Measurements from ENCODE around the gene NET1.
"Not testable (repeated sequence)": the region's sequence is repeated elsewhere in the genome, so short reads cannot be mapped to it uniquely, and the experiment has no call there.

NET1 gene, protein sequence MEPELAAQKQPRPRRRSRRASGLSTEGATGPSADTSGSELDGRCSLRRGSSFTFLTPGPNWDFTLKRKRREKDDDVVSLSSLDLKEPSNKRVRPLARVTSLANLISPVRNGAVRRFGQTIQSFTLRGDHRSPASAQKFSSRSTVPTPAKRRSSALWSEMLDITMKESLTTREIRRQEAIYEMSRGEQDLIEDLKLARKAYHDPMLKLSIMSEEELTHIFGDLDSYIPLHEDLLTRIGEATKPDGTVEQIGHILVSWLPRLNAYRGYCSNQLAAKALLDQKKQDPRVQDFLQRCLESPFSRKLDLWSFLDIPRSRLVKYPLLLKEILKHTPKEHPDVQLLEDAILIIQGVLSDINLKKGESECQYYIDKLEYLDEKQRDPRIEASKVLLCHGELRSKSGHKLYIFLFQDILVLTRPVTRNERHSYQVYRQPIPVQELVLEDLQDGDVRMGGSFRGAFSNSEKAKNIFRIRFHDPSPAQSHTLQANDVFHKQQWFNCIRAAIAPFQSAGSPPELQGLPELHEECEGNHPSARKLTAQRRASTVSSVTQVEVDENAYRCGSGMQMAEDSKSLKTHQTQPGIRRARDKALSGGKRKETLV

DNA sequence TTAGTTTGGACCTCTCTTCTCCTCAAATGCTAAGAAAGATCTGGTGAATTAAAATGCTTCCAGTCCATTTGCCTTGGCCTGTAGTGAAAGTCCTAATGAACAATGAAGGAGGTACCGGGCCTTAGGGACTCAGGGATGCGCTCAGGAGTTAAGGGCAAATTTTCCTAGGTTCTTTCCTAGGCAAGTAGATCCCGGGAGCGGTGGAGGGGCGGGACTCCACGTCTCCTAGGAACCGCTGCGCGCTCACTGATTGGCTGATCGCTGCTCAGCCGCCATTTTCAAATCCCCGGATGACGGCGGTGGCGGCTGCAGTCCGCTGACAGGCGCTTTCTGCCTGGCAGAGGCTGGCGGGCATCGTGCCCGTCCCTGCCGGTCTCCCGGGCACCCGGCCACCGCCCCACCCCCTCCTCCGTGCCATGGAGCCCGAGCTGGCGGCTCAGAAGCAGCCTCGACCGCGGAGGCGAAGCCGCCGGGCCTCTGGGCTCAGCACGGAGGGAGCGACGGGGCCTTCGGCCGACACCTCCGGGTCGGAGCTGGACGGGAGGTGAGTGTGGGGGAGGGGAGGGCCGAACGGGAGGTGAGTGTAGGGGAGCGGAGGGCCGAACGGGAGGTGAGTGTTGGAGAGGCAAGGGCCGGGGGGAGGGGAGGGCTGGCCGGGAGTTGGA is at the start of gene NET1:
NET1 (plus strand) TSS at position 281 of the 665 bp plus-strand sequence; CDS start at position 417, 136 bp downstream.
- DNase-seq = peak; percentile 67

DNA sequence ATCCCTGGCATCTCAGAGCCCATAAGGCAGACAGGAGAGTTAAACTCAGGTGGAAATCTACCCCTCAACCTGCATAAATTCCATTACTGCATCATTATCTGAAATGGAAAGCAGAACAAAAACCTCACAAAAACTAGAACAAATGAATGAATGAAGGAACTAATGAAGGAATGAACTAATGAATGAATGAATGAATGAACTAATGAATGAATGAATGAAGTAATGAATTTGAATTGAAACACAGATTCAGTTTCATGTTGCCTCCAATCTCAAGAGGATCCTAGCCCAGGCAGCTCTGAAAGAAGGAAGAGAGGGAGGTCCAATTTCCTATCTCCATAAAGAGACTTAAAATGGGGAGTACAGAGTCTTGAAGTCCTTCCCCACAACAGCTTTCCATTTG is 49.5 kb upstream of the NET1 start:
- no peak for DNase-seq

DNA sequence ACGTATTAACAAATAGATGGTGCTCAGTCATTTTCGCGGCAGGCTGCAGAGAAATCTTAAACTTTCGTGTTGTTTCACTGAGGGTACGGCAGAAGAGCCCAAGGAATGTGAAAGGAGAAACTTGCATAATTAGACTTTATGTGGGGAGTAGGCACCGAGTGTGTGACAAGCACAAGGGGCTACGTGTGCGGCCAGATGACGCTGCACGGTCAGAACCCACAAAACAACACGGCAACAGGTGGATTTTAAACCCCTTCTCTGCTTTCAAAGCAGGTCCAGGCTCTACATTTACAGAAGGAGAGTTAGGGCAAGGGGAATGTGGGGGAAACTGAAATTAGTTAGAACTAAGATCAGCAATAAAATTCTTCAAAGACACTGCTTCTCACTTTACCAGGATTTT is 48.0 kb upstream of the NET1 start:
- no peak for DNase-seq

DNA sequence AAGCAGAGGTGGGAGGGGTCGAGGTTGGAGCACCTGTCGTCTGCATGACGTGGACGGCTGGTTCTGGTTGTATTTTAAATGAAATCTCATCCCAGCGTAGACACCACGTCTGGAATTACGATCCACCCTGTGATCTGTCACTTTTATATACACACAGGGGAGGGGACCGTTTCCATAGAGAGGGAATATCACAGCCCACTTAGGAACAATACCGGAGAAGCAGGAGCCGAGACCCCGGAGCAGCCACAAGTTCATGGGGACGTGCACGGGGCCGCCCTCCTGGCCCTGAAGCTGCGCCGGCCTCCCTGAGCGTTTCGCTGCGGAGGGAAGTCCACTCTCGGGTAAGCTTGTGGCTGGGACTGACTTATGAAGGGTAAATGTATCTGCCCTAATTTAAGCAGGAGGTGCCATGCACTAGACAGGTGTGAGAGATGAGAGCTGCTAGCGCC is 47.4 kb upstream of the NET1 start, which contains the start of gene UCN3:
UCN3 (plus strand) TSS at position 77 of the 449 bp plus-strand sequence. CDS start 8,755 bp downstream, outside the sequence.
- no peak for DNase-seq

DNA sequence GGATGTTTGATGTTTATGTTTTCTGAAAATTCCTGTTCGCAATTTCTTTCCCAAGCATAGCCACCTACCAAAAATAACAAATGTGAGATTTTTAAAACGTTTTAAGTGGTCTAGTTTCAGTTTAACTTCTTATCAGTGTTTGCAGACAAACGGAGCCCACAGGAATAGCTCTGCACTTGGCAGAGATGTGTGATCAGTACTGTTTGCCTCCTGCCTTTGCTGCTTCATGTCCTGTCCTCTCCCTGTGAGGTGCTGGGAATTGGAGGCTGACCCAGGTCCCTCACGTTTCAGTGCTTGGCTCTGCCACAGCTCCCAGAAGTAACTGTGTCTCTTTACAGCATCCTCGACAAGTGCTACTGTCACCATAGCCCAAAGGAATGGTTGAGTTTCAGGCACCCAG is 46.4 kb upstream of the NET1 start:
- no peak for DNase-seq

DNA sequence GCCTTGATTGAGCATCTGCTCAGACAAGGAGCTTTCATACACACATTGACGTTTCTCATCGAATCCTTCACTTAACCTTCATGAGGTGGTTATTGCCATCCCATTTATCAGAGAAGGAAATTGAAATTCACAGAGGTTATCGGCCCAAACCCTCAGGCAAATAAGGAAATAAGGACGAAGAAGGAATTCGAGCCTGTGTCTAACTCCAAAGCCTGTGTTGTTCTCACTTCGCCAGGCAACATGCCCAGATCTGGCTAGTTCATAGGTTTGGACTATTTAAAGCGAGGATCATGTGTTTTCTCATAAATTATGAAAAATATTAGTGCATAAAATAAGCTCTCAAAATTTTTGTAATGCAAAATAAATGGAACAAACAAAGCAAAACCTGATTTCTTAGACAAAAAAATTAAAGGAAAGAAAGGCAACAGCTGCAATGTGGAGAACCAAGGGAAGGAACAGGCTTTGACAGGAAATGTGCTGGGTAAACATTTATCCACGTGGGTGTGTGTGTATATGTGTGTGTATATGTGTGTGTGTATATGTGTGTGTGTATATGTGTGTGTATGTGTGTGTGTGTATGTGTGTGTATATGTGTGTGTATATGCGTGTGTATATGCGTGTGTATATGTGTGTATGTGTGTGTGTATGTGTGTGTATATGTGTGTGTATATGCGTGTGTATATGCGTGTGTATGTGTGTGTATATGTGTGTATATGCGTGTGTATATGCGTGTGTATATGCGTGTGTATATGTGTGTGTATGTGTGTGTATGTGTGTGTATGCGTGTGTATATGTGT is 42.8 kb upstream of the NET1 start:
- DNase-seq = no peak

DNA sequence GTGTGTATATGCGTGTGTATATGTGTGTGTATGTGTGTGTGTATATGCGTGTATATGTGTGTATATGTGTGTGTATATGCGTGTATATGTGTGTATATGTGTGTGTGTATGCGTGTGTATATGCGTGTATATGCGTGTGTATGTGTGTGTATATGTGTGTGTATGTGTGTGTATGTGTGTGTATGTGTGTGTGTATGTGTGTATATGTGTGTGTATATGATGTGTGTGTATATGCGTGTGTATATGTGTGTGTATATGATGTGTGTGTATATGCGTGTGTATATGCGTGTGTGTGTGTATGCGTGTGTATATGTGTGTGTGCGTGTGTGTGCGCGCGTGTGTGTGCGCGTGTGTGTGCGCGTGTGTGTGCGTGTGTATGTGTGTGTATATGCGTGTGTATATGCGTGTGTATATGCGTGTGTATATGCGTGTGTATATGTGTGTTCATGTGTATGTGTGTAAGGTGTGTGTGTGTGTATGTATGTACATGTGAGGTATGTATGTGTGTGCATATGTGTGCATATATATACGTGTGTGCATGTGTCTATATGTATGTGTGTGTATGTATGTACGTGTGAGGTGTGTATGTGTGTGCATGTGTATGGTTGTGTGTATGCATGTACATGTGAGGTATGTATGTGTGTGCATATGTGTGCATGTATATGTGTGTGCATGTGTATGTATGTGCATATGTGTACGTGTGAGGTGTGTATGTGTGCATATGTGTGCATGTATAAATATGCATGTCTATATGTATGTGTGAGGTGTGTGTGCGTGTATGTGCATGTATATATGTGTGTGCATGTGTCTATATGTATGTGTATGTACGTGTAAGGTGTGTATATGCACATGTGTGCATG is 41.6 kb upstream of the NET1 start:
- no peak for DNase-seq

DNA sequence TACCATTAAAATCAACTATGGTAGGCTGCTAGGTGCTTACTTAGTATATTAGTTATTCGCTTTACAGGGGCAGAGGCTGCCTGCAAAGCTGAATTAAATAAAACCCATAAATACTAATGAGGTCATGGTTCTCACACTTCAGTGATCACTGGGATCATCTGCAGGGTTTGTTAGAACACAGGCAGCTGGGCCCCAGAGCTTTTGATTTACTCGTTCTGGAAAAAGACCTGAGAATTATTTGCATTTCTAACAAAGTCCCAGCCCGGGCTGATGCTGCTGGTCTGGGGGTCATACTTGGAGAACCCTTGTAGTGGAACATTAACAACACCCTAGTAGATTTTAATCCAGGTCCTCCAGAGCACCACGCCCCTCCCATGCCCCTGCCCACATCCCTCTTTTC is 39.0 kb upstream of the NET1 start:
- no peak for DNase-seq

DNA sequence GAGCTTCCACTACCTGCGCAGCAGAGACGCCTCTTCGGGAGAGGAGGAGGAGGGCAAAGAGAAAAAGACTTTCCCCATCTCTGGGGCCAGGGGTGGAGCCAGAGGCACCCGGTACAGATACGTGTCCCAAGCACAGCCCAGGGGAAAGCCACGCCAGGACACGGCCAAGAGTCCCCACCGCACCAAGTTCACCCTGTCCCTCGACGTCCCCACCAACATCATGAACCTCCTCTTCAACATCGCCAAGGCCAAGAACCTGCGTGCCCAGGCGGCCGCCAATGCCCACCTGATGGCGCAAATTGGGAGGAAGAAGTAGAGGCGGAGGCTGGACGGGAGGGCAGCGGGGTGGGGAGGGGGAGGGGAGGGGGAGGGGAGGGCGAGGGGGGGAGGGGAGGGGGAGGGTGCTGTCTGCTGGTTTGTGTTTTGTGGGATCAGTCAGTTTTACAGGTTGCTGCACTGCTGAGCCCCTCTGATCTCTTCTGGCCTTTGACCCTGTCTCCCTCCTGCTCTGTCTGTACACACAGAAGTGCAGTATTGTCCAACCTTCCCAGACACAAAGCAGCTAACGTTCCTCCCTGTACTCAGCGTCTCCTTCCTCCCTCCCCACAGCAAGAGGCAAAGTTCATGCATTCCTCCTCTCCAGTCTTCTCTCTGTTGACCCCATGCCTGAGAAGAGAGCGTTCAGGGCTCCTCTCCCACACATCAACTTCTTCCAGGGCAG is 38.3 kb upstream of the NET1 start:
- no peak for DNase-seq

DNA sequence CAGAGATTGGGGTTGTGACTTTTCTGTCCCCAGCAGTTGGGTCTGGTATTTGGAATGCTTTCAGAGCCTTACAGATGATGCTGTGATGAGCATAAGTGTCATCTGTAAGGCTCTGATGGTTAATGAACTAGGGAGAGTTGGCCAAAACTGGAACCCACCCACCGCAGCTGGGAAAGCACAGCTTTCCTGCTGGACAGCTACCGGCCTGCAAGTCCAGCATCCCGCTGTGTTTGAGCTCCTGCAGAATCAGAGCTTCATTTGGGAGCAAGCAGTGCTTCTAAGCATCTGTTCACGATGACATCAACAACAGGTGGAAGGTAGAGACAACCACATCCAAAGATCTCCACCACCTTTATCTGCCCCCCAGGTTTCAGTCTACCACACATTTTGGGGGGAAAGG is 35.9 kb upstream of the NET1 start:
- DNase-seq = no peak

DNA sequence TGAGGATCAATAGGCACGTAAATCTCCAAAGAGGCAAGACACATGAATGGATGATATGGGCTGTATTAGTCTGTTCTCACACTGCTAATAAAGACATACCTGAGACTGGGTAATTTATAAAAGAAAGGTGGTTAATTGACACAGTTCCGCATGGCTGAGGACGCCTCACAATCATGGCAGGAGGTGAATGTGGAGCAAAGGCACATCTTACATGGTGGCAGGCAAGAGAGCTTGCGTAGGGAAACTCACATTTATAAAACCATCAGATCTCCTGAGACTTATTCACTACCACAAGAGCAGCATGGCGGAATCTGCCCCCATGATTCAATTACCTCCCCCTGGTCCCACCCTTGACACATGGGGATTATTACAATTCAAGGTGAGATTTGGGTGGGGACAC is 33.2 kb upstream of the NET1 start:
- not testable (repeated sequence) for DNase-seq

DNA sequence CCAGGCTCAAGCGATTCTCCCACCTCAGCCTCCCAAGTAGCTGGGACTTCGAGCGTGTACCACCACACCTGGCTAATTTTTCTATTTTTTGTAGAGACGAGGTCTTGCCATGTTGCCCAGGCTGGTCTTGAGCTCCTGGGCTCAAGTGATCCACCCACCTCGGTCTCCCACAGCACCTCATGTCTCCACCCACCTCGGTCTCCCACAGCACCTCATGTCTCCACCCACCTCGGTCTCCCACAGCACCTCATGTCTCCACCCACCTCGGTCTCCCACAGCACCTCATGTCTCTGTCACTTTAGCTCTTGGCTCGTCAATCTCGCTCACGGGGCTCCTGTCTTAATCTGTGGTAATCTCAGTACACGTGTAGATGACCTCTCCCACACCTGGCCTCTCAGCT is 32.0 kb upstream of the NET1 start:
- not testable (repeated sequence) for DNase-seq

DNA sequence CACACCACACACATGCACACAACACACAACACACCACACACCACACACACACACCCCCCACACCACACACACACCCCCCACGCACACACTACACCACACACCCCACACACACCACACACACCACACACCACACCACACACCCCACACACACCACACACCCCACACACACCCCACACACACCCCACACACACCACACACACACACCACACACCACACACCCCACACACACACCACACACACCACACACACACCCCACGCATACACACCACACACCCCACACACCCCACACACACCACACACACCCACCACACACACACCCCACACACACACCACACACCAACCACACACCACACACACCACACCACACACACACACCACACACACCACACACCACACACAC is 31.2 kb upstream of the NET1 start:
- no peak for DNase-seq

DNA sequence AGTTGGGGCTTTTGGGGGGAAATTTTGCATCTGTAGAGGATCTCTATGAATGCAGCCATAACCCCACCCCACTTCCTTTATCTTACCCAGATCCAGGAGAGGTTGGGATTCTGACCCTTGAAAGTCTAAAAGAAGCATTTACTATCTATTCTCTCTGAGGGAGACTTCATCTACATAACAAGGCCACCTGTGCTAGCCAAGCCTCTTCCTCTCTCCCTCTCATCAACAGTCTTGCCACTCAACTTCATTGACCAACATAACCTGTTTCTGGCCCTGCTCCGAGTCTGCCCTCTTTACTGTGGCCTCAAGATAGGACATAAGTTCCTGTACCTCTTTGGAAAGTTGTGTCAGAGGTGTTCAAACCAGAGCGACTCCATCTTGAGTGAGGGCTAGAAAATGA is 27.1 kb upstream of the NET1 start:
- DNase-seq = no peak

DNA sequence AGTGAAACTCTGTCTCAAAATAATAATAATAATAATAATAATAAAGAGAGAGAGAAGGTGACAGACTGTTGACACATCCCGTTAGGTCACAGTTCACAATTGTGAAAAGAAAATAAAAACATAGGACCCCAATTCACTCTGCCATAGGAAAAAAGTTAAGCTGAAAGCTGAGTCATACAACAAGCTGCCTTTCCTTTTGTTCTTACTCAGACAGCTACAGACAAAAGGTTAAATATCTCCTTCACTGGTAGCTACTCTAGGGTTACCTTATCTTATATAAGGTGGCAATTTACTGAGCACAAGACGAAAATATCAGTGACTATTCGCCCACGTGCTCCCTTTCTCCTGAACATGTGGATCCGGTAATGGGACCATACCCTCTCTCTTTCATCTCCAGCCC is 25.2 kb upstream of the NET1 start:
- no peak for DNase-seq

DNA sequence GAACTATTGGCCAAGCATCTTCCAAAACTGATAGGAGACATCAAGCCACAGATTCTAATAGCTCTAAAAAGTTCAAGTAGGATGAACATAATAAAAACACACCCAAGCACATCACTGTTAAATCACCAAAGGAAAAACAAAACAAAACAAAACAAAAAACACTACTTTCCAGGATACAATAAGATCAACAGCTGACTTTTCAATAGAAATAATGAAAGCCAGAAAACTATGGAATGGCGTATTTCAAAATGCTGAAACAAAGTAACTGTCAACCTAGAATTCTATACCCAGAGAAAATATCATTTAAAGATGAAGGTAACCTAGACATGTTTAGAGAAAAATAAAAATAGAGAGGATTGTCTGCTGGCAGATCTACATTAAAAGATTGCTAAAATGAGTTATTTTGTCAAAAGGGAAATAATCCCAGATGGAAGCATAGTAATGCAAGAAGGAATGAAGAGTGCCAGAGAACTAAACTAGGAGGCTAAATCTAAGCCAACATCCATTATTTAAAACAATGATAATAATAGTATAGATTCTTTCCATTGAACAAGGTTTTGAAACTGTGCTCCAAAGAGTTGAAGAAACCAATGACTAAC is 21.7 kb upstream of the NET1 start:
- no peak for DNase-seq

DNA sequence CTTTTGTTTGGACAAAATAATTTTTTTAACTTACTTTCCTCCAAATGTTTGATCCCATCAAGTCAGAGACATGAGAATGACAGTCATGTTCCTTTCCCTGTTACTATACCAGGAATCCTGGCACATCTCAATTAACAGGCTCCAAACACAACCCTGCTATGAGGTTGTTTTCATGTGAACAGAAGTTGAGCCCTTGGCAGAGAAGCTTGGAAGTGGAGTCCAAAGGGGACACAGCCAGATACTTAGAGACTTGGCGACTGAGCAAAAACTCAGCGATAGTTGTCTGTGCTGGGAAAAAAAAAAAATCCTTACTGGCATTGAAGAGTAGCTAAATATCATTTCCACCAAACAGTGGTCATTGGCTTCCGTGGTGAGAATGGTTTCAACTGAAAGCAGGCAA is 20.6 kb upstream of the NET1 start:
- no peak for DNase-seq

DNA sequence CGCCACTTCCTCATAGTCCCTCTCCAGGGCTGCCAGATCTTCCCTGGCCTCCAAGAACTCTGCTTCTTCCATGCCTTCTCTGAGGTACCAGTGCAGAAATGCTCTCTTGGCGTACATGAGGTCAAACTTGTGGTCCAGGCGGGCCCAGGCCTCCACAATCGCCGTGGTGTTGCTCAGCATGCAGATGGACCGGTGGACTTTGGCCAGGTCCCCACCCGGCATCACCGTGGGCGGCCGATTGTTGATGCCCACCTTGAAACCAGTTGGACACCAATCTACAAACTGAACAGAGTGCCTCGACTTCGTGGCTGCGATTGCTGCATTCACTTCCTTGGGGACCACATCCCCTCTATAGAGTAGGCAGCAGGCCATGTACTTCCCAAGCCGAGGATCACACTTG is 18.8 kb upstream of the NET1 start:
- DNase-seq = no peak

DNA sequence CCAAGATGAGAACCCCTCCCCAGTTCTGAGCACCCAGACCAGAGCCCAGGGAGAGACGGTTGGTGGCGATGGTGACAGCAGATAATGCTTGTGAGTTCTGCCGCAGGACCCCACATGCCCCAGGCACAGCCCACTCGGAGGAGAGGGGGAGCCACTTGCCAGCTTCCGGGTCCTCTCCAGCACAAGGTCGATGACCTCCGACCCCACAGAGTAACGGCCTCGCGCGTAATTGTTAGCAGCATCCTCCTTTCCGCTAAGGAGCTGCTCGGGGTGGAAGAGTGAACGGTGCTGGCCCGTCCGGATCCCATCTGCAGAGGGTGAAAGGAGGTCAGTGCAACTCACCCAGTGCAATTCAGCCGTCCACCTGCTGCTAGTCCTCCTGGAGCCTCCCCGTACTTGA is 17.2 kb upstream of the NET1 start:
- DNase-seq = no peak

DNA sequence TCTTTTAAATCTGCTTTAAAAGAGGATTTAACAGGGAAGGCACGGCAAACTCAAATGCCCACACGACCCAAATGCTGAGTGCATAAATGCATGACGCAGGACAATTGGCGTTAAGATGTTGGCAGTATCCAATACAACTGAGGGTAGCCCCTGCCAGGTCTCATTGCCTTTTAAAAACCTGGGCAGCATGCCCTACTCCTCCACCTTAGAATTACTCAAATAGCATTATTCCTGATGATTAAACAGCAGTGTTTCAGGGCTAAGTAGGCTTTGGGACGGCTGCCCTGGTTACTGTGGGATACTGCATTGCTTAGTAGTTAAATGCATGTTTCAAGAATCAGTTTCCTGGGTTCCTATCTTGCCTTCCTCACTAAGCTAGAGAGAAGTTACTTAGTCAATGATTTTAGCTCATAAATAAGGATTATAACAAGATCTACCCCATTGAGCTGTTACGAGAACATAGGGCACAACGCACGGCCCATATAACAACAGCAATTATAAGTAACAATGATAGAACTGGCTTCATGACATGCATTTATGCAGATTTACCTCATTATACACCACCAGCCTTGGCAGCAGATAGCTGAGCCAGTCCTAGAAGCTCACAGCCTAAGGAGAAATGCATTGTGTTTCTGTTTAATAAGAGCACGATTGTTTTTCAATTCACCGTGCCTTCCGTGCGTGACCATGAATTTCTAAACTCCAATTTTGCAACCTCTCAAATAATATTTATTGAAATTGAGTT is 15.6 kb upstream of the NET1 start:
- no peak for DNase-seq
